Upper lobe of left lung (tissue), 4 donors: Measurements from ENCODE around the gene LCOR.

Experiments used
- EP300 ChIP-seq, 4 donors: sonication (generic); formaldehyde crosslinking; IDR thresholded peaks; one replicate each; pipeline ENCODE4 v1.5.1; 2017; ENCODE audit warnings: antibody characterized with exemption in 4 of 4, control low read depth in 2 of 4
- POLR2A ChIP-seq, 4 donors: fragments of 450-650 bp; IDR thresholded peaks; one replicate each; pipeline ENCODE4 v1.5.1; 2016 to 2017; ENCODE audit warnings: antibody characterized with exemption in 4 of 4, mild to moderate bottlenecking in 2 of 4
- POLR2AphosphoS5 ChIP-seq, 2 donors: sonication (generic); formaldehyde crosslinking; IDR thresholded peaks; one replicate each; pipeline ENCODE4 v1.5.1; 2017; ENCODE audit warnings: antibody characterized with exemption in 2 of 2
- TF ChIP-seq, protein P1 (sequence below), 6 experiments: fragments of 450-650 bp in 4 of 6; fragments of 200-600 bp in 2 of 6; sonication (generic) in 2 of 6; IDR thresholded peaks; one replicate each; pipeline ENCODE4 v1.5.1; 2016 to 2019; ENCODE audit warnings: antibody characterized with exemption in 6 of 6

DNA sequence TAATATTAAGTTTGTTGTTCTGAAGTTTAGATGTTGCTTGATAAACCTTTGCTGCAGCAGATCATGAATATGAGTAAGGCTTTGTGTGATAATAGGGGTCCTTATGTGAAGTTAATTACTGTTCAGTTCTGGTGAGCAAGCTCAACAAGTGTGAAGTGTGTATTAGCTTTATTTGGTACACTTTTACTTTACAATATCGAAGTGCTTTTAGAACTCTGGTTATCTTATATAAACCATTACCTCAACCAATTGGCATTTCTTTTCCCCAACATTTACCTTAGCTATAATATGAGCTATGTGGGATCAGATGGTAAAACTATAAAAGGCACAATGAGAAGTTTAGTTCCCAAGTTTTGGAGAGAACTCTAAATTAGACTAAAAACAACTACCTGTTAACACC lies 127.6 kb downstream of the LCOR start:
- TF ChIP-seq POLR2A (IDR thresholded peaks at IDR 0.05) (no peak), POLR2AphosphoS5 (IDR thresholded peaks at IDR 0.05) (no peak), EP300 (IDR thresholded peaks at IDR 0.05) (no peak)
- TF ChIP-seq, protein P1, sequence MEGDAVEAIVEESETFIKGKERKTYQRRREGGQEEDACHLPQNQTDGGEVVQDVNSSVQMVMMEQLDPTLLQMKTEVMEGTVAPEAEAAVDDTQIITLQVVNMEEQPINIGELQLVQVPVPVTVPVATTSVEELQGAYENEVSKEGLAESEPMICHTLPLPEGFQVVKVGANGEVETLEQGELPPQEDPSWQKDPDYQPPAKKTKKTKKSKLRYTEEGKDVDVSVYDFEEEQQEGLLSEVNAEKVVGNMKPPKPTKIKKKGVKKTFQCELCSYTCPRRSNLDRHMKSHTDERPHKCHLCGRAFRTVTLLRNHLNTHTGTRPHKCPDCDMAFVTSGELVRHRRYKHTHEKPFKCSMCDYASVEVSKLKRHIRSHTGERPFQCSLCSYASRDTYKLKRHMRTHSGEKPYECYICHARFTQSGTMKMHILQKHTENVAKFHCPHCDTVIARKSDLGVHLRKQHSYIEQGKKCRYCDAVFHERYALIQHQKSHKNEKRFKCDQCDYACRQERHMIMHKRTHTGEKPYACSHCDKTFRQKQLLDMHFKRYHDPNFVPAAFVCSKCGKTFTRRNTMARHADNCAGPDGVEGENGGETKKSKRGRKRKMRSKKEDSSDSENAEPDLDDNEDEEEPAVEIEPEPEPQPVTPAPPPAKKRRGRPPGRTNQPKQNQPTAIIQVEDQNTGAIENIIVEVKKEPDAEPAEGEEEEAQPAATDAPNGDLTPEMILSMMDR (IDR thresholded peaks at IDR 0.05): no peak
